Stimulated activated CD4-positive, alpha-beta T cell treated with anti-CD3 and anti-CD28 coated beads, Interleukin-12 subunit alpha, Interleukin-12 subunit beta, amount 100 ng/mL, for 24 hours (primary cell): ENCODE measurements around the gene PGAP6.
"Not testable (repeated sequence)": the region's sequence is repeated elsewhere in the genome, so short reads cannot be mapped to it uniquely, and the experiment has no call there.

ENCODE experiments used
- DNase-seq, 2 experiments: peaks; one replicate each; pipeline ENCODE4 v3.0.0-alpha.2; 2020; ENCODE audit warnings: low read depth in 2 of 2

The PGAP6 gene

DNA sequence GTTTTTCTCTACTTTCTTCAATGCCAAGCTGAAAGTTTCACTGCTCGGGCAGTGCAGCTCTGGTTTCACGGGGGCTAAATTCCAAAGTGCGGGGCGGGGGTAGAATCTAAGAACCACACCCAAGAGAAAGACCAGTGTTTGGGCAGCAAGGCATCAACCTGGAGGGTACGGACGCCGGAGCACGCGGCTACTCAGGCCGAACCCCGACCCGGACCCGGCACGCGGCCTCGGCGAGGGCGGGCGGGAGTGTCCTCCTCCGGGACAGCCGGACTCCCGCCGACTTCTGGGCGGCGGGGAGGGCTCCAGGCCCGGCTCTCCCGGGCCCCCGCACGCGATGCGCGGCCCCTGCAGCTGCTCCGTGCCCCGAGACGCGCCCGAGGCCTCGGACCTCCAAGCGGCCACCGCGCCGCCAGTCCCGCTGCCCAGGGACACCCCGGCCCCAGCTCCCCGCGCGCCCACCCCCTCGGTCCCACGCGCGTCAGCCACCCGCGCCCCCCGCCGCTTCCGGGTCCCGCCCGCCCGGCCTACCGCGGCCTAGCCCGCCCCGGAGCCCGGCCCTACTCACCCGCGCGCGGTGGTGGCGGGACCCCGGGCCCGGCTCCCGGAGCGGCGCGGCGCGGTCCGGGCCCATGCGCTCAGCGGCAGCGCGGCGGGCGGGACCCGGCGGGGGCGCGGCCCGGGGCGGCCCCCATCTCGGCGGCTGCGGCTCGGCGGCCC, 29.8 kb downstream of the PGAP6 start:
- DNase-seq: no peak

DNA sequence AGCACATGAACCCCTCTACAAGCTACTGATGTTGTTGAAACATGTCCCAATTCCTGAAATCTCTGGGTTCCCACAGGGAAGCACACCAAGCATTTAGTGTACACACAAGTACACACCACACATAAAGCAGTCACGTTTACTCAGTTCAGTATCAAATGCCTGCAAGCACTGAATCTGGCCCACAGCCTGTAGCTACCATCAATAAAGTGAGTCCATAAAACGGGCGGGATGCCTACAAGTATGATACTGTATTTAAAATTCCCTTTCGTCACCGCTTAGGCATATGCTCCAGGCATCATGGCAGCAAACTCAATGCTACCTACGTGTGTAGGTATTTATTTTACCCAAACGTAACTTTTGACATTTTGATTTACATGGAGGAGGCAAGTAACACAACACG, 31.6 kb downstream of the PGAP6 start:
- no peak for DNase-seq

DNA sequence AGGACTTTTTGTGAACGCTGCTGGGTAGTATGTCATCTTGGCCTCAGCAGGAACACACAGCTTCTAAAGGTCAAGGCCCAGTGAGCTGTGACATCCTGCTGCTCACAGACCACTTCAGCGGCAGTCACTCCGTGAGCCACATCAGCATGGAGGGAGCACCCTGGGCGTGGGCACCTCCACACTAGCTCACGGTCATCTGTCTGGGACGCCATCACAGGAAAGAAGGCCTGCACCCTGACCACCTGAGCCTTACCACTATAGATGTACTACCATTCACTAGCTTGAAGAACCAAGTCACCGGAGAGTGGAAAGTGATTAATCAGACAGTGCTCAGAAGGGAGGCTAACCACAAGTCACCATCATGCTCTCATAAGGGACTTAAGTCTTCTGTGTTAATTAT, 32.6 kb downstream of the PGAP6 start:
- DNase-seq: no peak

DNA sequence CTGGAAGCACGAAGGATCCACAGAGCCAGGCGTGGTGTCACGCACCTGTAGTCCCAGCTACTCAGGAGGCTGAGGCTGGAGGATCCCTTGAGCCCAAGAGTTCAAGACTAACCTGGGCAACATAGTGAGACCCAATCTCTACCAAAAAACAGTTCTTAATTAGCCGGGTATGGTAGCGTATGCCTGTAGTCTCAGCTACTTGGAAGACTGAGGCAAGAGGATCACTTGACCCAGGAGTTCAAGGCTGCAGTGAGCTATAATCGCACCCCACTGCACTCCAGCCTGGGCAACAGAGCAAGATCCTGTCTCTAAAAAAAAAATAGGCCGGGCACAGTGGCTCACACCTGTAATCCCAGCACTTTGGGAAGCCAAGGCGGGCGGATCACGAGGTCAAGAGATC, 33.3 kb downstream of the PGAP6 start:
- not testable (repeated sequence) for DNase-seq

DNA sequence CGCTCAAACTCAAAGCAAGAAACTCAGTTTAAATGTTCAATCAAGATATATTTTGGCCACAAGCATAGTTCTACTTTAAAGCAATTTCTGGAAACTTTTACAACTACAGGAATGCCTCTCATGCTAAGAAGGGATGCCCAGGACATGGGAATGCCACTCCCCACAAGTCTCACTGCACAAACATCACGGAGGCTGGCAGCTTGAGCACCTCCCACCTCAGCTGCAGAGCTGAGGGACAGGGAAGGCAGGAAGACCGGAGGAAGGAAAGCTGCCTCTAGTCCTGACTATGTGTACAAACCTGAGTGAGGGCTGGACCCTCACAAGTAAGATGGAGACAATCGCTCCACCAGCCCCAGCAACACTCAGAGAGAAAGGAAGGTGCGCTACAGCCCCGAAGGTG, 34.6 kb downstream of the PGAP6 start:
- DNase-seq: no peak

DNA sequence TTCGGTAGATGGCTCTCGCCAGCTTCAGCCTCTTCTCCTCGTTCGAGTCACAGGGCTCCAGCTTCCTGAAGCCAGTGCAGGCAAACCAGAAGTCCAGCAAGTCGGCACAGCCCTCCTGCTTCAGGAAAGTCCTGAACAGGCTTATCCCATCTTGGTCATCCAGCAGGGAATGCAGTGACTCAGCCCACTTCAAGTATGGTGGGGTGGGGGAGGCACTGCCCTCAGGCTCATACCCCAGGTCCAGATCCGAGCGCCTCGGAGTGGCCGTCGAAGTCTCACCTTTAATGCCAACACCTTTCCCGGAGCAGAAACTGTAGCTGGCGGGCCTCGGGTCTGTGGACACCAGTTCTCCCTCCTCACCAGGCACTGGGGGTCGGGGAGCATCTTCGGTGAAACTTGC, 35.2 kb downstream of the PGAP6 start:
- DNase-seq: no peak

DNA sequence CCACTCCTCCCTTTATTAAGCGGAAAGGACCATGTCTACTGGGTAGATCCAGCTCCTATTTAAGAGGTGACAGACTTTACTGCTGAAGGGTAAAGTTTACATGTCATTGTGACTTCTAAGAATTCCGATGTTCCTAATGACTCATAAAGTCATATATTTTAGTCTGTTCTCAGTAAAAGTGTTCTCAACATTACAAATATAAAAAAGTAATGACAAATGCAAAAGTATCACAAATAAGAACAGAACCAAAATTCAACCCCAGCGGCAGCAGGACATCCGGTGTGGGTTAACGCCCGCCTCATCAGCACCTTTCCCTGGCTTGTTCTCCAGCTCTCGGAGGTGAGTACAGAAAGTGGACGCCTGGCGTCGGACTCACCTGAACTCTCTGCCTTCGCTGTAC, 36.0 kb downstream of the PGAP6 start:
- no peak for DNase-seq

DNA sequence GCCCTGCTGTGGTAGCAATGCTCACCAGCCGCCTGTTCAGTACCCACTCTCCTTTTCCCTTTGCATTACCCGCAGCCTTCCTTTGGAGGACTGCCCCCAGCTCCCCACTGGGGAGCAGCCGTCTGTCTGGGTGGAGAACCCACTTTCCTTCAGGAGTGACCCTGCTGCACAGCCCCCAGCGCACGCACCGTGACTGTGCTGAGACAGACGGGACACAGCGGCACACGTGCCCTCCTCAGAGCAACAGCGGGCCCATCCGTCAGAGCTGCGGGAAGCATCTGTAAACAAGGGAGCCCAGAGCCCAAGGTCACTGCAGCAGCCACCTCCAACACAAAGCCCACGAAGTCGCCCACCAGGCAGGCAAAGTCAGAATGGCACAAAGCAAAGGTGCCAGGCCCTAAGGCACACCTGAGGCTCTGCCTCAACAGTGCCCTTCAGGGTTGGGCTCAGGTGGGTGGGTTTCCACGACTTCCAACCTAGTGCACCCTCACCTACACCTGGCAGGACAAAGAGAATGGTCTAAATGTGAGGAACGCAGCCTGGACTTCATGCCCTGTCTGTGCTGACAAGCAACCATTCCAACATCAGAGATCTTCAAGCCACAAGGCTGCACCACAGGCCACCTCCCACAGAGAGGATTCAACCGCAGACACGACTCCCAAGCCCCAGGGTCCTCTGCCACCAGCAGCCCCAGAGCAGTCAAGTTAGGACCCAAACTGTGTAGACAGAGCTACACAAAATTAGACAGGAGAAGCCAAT, 39.1 kb downstream of the PGAP6 start:
- DNase-seq: no peak

DNA sequence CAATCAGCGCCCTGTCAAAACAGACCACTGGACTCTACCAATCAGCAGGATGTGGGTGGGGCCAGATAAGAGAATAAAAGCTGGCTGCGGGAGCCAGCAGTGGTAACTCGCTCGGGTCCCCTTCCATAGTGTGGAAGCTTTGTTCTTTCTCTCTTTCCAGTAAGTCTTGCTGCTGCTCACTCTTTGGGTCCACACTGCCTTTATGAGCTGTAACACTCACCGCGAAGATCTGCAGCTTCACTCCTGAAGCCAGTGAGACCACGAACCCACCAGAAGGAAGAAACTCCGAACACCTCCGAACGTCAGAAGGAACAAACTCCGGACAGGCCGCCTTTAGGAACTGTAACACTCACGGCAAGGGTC, 39.8 kb downstream of the PGAP6 start:
- not testable (repeated sequence) for DNase-seq

DNA sequence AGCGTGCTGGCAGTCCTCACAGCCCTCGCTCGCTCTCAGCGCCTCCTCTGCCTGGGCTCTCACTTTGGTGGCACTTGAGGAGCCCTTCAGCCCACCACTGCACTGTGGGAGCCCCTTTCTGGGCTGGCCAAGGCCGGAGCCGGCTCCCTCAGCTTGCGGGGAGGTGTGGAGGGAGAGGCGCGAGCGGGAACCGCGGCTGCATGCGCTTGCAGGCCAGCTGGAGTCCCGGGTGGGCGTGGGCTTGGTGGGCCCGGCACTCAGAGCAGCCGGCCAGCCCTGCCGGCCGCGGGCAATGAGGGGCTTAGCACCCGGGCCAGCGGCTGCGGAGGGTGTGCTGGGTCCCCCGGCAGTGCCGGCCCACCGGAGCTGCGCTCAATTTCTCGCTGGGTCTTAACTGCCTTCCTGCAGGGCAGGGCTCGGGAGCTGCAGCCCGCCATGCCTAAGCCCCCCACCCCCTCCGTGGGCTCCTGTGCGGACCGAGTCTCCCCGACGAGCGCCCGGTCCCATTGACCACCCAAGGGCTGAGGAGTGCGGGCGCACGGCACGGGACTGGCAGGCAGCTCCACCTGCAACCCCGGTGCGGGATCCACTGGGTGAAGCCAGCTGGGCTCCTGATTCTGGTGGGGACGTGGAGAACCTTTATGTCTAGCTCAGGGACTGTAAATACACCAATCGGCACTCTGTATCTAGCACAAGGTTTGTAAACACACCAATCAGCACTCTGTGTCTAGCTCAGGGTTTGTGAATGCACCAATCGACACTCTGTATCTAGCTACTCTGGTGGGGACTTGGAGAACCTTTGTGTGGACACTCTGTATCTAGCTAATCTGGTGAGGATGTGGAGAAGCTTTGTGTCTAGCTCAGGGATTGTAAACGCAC, 40.4 kb downstream of the PGAP6 start:
- DNase-seq: not testable (repeated sequence)

DNA sequence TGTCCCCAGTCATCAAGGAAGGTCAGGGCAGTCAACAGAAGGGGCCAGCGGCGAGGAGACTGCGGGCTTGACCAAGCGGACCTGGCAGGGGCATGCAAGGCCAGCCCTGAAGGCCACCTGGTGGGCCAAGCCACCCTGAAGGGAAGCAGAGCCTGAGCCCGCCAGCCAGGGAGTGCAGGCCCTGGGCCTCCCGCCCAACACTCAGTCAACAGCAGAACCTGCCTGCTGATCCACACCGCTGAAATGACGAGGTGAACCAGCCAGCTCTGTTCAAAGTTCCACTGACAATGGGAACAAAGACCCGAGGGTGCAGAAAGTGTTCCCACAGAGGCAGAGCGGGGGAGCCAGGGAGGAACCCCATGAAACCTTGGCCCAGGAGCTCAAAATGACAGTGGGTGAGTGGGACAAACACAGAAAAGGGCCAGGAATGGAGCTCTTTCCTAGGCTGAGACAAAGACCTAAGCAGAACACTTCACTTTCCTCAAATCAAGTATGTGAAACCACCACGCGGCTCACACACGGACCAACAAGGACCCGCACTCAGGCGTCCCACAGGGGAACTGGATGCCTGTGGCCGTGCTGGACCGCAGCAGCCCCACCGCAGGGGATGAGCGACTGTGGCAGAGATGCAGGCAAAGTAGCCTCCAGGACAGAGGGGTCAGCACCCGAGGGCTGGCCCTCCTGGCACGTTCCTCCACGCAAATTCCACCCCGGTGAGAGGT, 41.2 kb downstream of the PGAP6 start:
- DNase-seq: no peak

DNA sequence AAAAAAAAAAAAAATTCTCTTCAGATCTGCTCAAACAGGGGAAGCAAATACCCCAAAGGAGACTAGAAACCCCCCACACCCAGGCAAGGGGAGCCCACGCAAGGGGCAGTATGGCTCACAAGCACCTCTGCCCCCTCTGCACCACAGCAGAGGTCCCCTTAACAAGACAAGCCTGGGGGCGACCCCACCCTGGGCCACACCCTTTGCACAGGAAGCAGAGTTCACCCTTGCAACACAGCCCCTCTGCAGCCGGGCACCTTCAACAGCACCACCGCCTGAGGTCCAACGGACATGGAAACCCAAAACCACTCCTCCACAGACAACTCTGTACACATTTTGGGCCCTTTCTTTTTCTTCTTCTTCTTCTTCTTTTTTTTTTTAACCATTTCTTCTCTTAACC, 42.1 kb downstream of the PGAP6 start:
- DNase-seq: no peak

DNA sequence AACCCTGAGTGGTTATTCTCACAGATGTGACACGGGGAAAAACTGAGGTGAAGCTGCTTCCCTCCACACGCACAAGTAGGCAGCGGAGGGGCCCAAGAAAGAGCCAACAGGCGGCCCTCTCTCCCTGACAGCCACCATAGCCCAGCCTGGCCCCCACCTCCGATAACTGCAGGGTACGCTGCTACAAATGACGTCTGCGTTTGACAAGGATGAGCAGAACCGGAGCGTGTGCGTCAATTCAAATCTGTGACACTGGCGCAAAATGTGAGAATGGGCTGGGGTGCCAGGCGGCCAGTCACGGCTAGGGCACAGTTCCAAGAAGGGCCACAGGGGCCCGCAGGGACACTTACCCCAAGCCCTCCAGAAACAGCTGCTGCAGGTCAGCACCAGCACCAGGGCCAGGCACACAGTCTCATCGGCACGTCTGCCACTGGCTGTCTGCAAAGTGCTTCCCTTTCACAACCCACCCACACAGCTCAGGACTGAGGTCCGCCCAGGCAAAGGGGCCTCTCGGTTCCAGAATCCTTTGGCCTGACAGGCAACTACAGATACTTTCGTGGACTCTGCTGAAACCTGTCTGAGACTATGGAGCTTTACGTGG, 43.7 kb downstream of the PGAP6 start:
- no peak for DNase-seq

DNA sequence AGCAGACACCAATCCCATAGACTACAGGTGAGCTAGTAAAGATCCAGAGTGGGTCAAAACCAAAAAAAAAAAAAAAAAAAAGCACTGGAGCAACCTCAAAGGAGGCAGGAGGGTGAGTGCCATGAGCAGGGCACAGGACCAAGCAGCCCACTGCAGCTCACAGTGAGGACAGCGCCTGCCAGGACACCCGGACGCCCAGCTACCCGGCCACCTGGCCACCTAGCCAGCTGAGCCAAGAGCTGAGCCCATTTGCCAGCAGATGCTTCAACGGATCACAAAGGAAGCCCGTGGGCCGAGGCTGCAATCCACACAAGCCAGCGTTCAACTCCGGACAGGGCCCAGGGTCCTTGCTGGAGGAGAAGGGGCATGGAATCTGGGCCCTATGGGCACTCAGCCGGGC, 44.3 kb downstream of the PGAP6 start:
- no peak for DNase-seq

DNA sequence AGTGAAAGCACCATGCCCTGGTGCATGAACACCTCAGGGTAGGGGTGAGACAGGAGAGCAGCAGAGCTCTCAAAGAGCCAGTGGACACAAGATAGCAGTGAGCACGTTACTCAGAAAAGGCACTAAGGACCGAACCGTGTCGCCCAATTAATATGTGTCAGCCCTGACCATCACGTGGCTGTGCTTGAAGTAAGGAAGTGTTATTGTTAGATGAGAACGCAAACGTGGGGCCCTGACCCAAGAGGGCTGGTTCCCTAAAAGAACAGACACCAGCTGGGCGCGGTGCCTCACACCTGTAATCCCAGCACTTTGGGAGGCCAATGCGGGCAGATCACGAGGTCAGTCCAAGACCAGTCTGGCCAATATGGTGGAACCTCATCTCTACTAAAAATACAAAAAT, 45.5 kb downstream of the PGAP6 start:
- no peak for DNase-seq

DNA sequence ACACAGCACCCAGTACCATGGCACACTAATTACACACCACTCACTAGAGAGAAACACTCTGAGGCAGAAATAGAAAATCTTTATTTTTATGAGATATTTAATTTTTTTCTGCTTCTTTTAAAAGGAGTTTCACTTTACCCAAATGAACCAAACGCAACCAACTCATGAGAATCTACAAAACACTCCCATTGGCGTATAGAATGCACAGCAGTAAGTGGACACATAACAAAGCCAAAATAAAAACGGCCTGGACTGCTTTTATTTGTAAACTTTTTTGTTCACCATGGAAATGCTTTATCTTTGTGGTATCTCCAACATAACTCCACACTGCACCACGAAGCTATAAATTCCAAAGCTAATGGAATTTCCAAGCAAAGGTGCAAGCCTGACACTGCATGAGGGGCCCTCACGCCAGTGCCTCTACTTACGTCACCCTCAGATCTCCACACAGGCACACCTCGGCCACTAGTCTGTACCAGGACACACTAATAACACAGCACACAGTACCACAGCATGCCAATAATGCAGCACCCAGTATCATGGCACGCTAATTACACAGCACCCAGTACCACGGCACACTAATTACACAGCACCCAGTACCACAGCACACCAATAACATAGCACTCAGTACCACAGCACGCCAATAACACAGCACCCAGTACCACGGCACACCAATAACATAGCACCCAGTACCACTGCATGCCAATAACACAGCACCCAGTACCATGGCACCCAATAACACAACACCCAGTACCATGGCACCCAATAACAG, 46.7 kb downstream of the PGAP6 start:
- not testable (repeated sequence) for DNase-seq

DNA sequence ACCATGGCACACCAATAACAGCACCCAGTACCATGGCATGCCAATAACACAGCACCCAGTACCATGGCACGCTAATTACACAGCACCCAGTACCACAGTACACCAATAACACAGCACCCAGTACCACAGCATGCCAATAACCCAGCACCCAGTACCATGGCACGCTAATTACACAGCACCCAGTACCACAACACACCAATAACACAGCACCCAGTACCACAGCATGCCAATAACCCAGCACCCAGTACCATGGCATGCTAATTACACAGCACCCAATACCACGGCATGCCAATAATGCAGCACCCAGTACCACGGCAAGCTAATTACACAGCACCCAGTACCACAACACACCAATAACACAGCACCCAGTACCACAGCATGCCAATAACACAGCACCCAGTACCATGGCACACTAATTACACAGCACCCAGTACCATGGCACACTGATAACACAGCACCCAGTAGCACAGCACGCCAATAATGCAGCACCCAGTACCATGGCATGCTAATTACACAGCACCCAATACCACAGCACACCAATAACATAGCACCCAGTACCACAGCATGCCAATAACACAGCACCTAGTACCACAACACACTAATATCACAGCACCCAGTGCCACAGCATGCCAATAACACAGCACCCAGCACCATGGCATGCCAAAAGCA, 47.5 kb downstream of the PGAP6 start:
- DNase-seq: not testable (repeated sequence)

DNA sequence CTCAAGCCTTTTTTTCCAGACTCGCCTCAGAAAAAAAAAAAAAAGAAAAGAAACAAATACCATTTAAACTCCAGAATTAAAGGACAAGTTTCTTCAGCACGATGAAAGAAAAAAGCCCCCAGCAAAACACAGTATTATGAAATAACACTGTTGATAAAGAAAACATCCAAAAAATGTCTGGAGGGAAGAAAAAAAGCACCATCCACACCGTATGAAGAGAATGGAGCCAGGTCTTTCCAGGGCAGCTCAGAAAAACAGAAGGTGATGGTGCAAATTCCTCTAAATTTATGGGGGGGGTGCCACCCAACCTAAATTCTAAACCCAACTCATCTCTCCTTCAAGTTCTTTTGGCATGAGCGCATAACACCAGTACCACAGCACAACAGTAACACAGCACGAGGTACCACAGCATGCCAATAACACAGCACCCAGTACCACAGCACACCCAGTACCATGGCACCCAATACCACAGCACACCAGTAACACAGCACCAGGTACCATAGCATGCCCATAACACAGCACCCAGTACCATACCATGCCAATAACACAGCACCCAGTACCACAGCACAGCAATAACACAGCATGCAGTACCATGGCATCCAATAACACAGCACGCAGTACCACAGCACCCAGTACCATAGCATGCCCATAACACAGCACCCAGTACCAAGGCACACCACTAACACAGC, 48.2 kb downstream of the PGAP6 start:
- no peak for DNase-seq

DNA sequence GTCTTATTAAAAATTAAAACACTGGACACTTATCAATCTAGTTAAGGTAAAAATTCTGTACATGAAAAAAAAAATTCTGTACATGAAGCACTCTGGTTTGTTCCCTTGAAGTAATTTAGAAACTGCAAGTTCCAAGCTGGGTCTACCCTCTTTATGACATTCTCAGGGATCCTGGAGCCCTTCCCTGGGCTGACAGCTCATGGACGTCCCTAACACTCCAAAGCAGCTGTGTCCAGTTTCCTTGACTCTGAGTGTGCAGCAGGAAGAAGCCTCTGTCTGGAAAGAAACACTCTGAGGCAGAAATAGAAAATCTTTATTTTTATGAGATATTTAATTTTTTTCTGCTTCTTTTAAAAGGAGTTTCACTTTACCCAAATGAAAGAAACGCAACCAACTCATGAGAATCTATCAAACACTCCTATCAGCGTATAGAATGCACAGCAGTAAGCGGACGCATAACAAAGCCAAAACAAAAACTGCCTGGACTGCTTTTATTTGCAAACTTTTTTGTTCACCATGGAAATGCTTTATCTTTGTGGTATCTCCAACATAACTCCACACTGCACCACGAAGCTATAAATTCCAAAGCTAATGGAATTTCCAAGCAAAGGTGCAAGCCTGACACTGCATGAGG, 50.5 kb downstream of the PGAP6 start:
- not testable (repeated sequence) for DNase-seq
